Suprapubic skin (tissue), 4 donors: Measurements from ENCODE around the gene ZNF534. TPM values are rescaled to one million over a fixed set of nuclear protein-coding genes. Genes with fewer than 3 reads are reported as not detected.
"Not testable (repeated sequence)": the region's sequence is repeated elsewhere in the genome, so short reads cannot be mapped to it uniquely, and the experiment has no call there.

Source experiments
- DNase-seq, 2 donors: peaks; one replicate each; pipeline ENCODE4 v3.0.0-alpha.2; 2019; ENCODE audit warnings: low spot score in 2 of 2
- H3K27ac ChIP-seq: fragments of 200-600 bp; sonication (generic); one replicate; pipeline ENCODE4 v1.5.1; 2019
- H3K27me3 ChIP-seq: fragments of 200-600 bp; sonication (generic); one replicate; pipeline ENCODE4 v1.5.1; 2019
- H3K36me3 ChIP-seq: fragments of 200-600 bp; sonication (generic); one replicate; pipeline ENCODE4 v1.5.1; 2019
- H3K4me1 ChIP-seq: fragments of 200-600 bp; sonication (generic); one replicate; pipeline ENCODE4 v1.5.1; 2019
- H3K4me3 ChIP-seq: fragments of 200-600 bp; sonication (generic); one replicate; pipeline ENCODE4 v1.5.1; 2019; ENCODE audit warnings: mild to moderate bottlenecking
- H3K9me3 ChIP-seq: fragments of 200-600 bp; sonication (generic); one replicate; pipeline ENCODE4 v1.5.1; 2019
- EP300 ChIP-seq: sonication (generic); formaldehyde crosslinking; IDR thresholded peaks from one replicate; pipeline ENCODE4 v1.6.1; 2017; ENCODE audit warnings: antibody characterized with exemption
- POLR2A ChIP-seq, 2 donors: fragments of 450-650 bp; IDR thresholded peaks; one replicate each; pipeline ENCODE4 v1.6.1; 2017; ENCODE audit warnings: antibody characterized with exemption in 2 of 2, mild to moderate bottlenecking in 2 of 2, moderate library complexity in 2 of 2
- POLR2AphosphoS5 ChIP-seq, 3 donors: sonication (generic); formaldehyde crosslinking; IDR thresholded peaks; one replicate each; pipeline ENCODE4 v1.6.1; 2017; ENCODE audit warnings: antibody characterized with exemption in 3 of 3
- WGBS: methylation state at CpG from one replicate; pipeline ENCODE4 v1.1.5; 2018; 5-methylcytosine and 5-hydroxymethylcytosine counted together
- total RNA-seq, 4 donors: library from RNA; depleted of rRNA; stranded (reverse); fragments of >200 nt; gene quantifications; one replicate each; pipeline ENCODE4 v1.1.0, GENCODE V29; 2016
- TF ChIP-seq, protein P1 (sequence below), 2 donors: fragments of 200-600 bp in 1 of 2; fragments of 450-650 bp in 1 of 2; sonication (generic) in 1 of 2; IDR thresholded peaks; one replicate each; pipeline ENCODE4 v1.5.1; 2016 to 2019; ENCODE audit warnings: antibody characterized with exemption in 2 of 2, mild to moderate bottlenecking in 1 of 2, moderate library complexity in 1 of 2

The ZNF534 gene
- total RNA-seq, 4 donors from 2014 or later, result 0.30 TPM; not detected in 3

DNA sequence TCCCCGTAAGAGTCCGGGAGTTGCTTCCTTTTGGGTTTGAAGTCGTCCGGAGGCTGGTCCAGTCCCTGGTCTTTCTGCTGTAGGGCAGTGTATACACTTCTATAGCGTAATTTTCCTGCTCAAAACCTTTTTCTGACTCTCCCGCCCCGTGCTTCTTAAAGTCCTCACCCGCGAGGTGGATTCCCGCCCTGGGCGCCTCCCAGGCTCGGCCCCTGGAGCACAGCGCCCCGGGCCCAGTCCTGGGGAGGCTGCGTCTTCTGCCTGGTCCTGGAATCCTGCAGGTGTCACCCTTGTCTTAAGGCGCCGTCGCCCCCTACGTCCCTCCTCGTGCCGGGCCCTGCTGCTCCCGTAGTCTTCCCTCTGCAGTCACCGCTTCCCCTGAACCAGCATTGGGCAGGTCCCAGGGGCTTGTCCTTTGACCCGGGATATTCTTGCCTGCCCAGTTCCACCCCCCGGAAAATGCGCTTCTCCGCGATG, 64.1 kb downstream of the ZNF534 start:
- DNase-seq, result no peak
- H3K9me3 ChIP-seq, result peaks cover 22% of the 10 kb centered on the region

DNA sequence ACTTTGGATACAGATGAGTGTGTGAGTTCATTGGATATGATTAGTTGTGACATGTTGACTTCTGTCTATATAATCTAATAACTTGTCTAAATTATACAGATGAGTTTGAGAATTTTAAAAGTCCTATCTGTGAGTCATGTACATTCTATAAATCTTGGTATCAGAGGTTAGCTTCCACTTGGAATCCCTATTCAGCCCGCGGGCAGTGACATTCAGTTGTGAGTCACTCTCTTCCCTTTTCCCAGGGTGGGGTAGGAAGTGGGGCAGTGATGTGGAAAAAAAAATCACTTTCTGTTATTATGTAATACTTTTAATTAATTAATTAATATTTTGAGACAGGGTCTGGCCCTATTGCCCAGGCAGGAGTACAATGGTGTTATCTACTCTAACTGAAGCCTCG, 65.6 kb downstream of the ZNF534 start:
- DNase-seq, result no peak
- Histone ChIP-seq H3K9me3 (peaks cover 15% of the 10 kb centered on the region), H3K36me3 (no peaks in the 10 kb centered on the region), H3K4me3 (no peak overlapping the region), H3K27me3 (no peaks in the 10 kb centered on the region), H3K27ac (no peak overlapping the region), H3K4me1 (no peaks in the 10 kb centered on the region)
- TF ChIP-seq EP300 (no peak), POLR2A (IDR thresholded peaks at IDR 0.05) (no peak), POLR2AphosphoS5 (IDR thresholded peaks at IDR 0.05) (no peak)
- TF ChIP-seq, protein P1, sequence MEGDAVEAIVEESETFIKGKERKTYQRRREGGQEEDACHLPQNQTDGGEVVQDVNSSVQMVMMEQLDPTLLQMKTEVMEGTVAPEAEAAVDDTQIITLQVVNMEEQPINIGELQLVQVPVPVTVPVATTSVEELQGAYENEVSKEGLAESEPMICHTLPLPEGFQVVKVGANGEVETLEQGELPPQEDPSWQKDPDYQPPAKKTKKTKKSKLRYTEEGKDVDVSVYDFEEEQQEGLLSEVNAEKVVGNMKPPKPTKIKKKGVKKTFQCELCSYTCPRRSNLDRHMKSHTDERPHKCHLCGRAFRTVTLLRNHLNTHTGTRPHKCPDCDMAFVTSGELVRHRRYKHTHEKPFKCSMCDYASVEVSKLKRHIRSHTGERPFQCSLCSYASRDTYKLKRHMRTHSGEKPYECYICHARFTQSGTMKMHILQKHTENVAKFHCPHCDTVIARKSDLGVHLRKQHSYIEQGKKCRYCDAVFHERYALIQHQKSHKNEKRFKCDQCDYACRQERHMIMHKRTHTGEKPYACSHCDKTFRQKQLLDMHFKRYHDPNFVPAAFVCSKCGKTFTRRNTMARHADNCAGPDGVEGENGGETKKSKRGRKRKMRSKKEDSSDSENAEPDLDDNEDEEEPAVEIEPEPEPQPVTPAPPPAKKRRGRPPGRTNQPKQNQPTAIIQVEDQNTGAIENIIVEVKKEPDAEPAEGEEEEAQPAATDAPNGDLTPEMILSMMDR (IDR thresholded peaks at IDR 0.05), result no peak
- 90% methylated on average over 3 of the region's 3 CpGs for WGBS

More for the DNA sequence above, 64.1 kb downstream of the ZNF534 start:
- 8% methylated on average over 27 of the region's 28 CpGs for WGBS
- Histone ChIP-seq H3K4me1 (no peaks in the 10 kb centered on the region), H3K4me3 (no peak overlapping the region), H3K27ac (no peak overlapping the region), H3K36me3 (no peaks in the 10 kb centered on the region), H3K27me3 (no peaks in the 10 kb centered on the region)
- TF ChIP-seq POLR2A (IDR thresholded peaks at IDR 0.05) (no peak), EP300 (no peak), POLR2AphosphoS5 (IDR thresholded peaks at IDR 0.05) (no peak)
- TF ChIP-seq, protein P1 (IDR thresholded peaks at IDR 0.05), result no peak

DNA sequence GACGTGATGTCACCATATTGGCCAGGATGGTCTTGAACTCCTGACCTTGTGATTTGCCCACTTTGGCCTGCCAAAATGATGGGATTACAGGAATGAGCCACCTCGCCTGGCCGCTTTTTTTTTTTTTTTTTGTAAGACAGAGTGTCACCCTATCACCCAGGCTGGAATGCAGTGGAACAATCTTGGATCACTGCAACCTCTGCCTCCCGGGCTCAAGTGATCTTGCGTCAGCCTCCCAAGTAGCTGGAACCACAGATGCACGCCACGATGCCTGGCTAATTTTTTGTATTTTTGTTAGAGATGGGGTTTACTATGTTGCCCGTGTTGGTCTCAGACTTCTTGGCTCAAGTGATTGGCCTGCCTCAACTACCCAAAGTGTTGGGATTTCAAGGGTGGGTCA, 69.6 kb downstream of the ZNF534 start:
- H3K9me3 ChIP-seq, result peaks cover 12% of the 10 kb centered on the region
- H3K27ac ChIP-seq, result no peak overlapping the region
- no peaks in the 10 kb centered on the region for H3K27me3 ChIP-seq
- H3K4me1 ChIP-seq, result no peaks in the 10 kb centered on the region
- no peak overlapping the region for H3K4me3 ChIP-seq
- TF ChIP-seq POLR2AphosphoS5 (IDR thresholded peaks at IDR 0.05), result no peak
- DNase-seq, result no peak
- H3K36me3 ChIP-seq, result peaks cover 14% of the 10 kb centered on the region
- 96% methylated on average over 8 of the region's 8 CpGs for WGBS

DNA sequence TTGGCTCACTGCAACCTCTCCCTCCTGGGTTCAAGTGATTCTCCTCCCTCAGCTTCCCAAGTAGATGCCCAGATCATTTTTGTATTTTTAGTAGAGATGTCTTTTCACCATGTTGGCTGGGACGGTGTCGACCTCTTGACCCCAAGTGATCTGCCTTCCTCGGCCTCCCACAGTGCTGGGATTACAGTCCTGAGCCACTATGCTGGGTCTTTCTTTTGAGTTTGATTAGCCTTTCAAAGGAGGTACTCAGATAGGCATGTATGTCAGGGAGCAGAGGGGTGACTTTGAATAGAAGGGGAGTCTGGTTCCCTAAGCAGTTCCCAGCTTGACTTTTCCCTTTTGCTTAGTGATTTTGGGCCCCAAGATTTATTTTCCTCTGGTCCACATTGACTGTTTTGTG, 71.5 kb downstream of the ZNF534 start:
- not testable (repeated sequence) for H3K9me3 ChIP-seq, H3K4me1 ChIP-seq, DNase-seq, H3K27ac ChIP-seq, H3K4me3 ChIP-seq, H3K27me3 ChIP-seq
- peaks cover 27% of the 10 kb centered on the region for H3K36me3 ChIP-seq
- WGBS, result 43% methylated on average over 3 of the region's 3 CpGs

DNA sequence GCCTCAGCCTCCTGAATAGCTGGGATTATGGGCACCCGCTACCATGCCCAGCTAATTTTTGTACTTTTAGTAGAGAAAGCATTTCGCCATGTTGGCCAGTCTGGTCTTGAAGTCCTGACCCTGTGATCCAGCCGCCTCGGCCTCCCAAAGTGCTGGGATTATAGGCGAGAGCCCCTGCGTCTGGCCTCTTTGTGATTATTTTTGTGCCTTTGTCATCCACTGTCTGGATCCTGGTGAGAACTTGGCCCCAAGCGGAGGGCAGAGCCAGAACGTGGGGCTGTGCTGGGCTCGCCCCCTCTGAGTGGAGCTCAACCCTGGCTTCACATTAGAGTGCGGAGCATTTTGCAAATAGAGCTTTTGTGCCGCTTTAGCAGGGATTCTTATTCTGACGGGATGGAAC, 72.0 kb downstream of the ZNF534 start:
- H3K4me1 ChIP-seq, H3K4me3 ChIP-seq, H3K27ac ChIP-seq, H3K27me3 ChIP-seq, H3K9me3 ChIP-seq, DNase-seq: not testable (repeated sequence)
- WGBS, result 87% methylated on average over 11 of the region's 12 CpGs
- H3K36me3 ChIP-seq, result peaks cover 30% of the 10 kb centered on the region

Other genes starting within 250 kb of the ZNF534 start
- 100 to 1,000 TPM; 206 to 285 (median 217) TPM for gene PPP2R1A, start 239.1 kb upstream of the ZNF534 start, total RNA-seq
- 10 to 100 TPM in 2 of 4 donors, 1 to 10 TPM in 2; 8.0 to 17.1 (median 12.3) TPM for gene ZNF766, start 159.6 kb upstream of the ZNF534 start, total RNA-seq
- 10 to 100 TPM in 1 of 4 donors, 1 to 10 TPM in 3; 4.3 to 11.4 (median 7.2) TPM for gene ZNF480, start 132.0 kb upstream of the ZNF534 start, total RNA-seq
- 1 to 10 TPM; 1.0 to 5.3 (median 1.2) TPM for gene ZNF610, start 92.9 kb upstream of the ZNF534 start, total RNA-seq
- 10 to 100 TPM; 12.1 to 30.5 (median 17.5) TPM for gene ZNF880, start 59.2 kb upstream of the ZNF534 start, total RNA-seq
- 10 to 100 TPM in 3 of 4 donors, 1 to 10 TPM in 1; 8.0 to 41.9 (median 12.3) TPM for gene ZNF528, start 31.3 kb upstream of the ZNF534 start, total RNA-seq
- gene ZNF578, start 24.4 kb downstream of the ZNF534 start, total RNA-seq, result 1 to 10 TPM in 1 of 4 donors, under 1 TPM in 3; 0.38 to 1.0 (median 0.64) TPM
- 10 to 100 TPM; 15.4 to 33.8 (median 18.4) TPM for gene ZNF808, start 98.5 kb downstream of the ZNF534 start, total RNA-seq
- gene ZNF701, start 141.1 kb downstream of the ZNF534 start, total RNA-seq, result 10 to 100 TPM; 11.7 to 16.2 (median 12.6) TPM
- 10 to 100 TPM; 21.3 to 92.9 (median 41.4) TPM for gene ZNF83, start 209.2 kb downstream of the ZNF534 start, total RNA-seq